OCI-LY3 (cell line): ENCODE data around the gene SERPINB8.
"Not testable (repeated sequence)": the region's sequence is repeated elsewhere in the genome, so short reads cannot be mapped to it uniquely, and the experiment has no call there.

Source experiments
- CTCF ChIP-seq: fragments of 200-600, 300-600 bp; sonication (generic); IDR thresholded peaks from 2 replicates; pipeline ENCODE4 v1.5.1; 2014; ENCODE audit warnings: antibody characterized with exemption, low read length, low read depth
- EZH2phosphoT487 ChIP-seq: fragments of 200-600 bp; shearing (Covaris generic); IDR thresholded peaks from 2 replicates; pipeline ENCODE4 v1.6.1; 2018; ENCODE audit warnings: antibody characterized with exemption, mixed run types, low read depth

- TF ChIP-seq CTCF, EZH2phosphoT487: not testable (repeated sequence)
These were observed 40.5 kb upstream of the SERPINB8 start for GRCh38 chr18:63929369-63929768.
